ENCODE results near the gene EDC3. TPM values are rescaled to one million over a fixed set of nuclear protein-coding genes. Genes with fewer than 3 reads are reported as not detected.

EDC3 gene
- total RNA-seq, 1 experiment from 2014 or later: 45.1 TPM

DNA sequence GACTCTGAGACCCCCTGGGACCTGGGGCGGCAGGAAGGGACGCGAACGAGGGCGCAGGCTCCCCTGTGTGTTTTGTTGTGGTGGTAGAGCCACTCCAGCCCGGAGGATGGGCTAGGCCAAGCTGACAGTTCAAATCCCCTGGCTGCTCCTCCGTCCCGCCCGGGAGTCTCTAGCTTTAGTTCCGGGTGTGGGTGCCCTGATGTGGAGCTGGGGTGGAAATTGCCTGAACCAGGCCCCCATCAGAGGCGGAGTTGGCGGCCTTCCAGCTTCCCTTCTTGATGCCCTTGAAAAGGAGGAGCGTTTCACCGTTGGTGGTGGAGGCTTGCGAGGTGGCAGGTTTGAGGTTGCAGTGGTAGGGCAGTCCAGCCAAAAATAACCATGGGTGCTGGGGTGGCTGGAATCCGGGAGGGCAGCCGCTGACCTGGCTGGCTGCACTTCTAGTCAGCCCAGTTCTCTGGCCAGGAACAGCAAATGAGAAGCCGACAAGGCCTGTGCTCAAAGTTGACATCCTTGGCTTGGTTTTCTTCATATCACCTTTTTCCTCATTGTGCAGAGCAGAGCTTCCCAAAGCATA is 79.4 kb downstream of the EDC3 start:
- peak overlapping the region; percentile 92 for H3K4me2 ChIP-seq (ENCODE audit: low read length)
- peaks cover 0 to 21% of the 10 kb centered on the region in 2 experiments; a peak in 2 of 4 replicates for H3K36me3 ChIP-seq (ENCODE audit: control insufficient read depth in 1 of 2, insufficient read depth in 2 of 2, low read length in 2 of 2)
- RAD21 ChIA-PET (ENCODE audit: low non-redundant PET in 1 of 2, low total read pairs in 2 of 2, uncharacterized antibody in 2 of 2, unreplicated experiment in 2 of 2): no interaction called here
- BruUV-seq (replicated peaks): no TSS peak
- H3K9me2 ChIP-seq (ENCODE audit: insufficient read depth): no peaks in the 10 kb centered on the region
- peaks cover 4% of the 10 kb centered on the region; the same call in 1 of the 2 replicates for H4K20me1 ChIP-seq (ENCODE audit: insufficient read depth)
- POLR2A ChIA-PET: no interaction called here
- peak overlapping the region; percentile 99 for H3K9ac ChIP-seq (ENCODE audit: low read length)
- no peaks in the 10 kb centered on the region for H3K27me3 ChIP-seq (ENCODE audit: insufficient read depth, low read length)
- H3K79me2 ChIP-seq (ENCODE audit: insufficient read depth, low read length): peaks cover 58% of the 10 kb centered on the region
- DNase-seq (ENCODE audit: low read depth, low spot score) (no peak), ATAC-seq (no peak)
- peak overlapping the region; percentile 90 for H3K27ac ChIP-seq (ENCODE audit: low read depth, low read length)
- H3K4me1 ChIP-seq (ENCODE audit: control insufficient read depth in 1 of 2, insufficient read depth in 2 of 2, low read length in 2 of 2): peaks cover 9 to 36% of the 10 kb centered on the region in 2 experiments; a peak in 3 of 4 replicates
- intact Hi-C loops (cut with micrococcal nuclease): no loop called here
- no peaks in the 10 kb centered on the region for H3K9me3 ChIP-seq (ENCODE audit: control insufficient read depth in 1 of 2, insufficient read depth in 1 of 2, low read depth in 1 of 2, low read length in 2 of 2)
- CTCF ChIA-PET: interaction anchor here (0.6 to 1.3 kb wide), 4 partner anchors 20 to 277 kb away, joined by 3 to 4 read pairs (median 3); no protein-coding TSS in a partner anchor
- TF ChIP-seq, protein P1, sequence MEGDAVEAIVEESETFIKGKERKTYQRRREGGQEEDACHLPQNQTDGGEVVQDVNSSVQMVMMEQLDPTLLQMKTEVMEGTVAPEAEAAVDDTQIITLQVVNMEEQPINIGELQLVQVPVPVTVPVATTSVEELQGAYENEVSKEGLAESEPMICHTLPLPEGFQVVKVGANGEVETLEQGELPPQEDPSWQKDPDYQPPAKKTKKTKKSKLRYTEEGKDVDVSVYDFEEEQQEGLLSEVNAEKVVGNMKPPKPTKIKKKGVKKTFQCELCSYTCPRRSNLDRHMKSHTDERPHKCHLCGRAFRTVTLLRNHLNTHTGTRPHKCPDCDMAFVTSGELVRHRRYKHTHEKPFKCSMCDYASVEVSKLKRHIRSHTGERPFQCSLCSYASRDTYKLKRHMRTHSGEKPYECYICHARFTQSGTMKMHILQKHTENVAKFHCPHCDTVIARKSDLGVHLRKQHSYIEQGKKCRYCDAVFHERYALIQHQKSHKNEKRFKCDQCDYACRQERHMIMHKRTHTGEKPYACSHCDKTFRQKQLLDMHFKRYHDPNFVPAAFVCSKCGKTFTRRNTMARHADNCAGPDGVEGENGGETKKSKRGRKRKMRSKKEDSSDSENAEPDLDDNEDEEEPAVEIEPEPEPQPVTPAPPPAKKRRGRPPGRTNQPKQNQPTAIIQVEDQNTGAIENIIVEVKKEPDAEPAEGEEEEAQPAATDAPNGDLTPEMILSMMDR (IDR thresholded peaks at IDR 0.05 in 2 of 3, conservative IDR thresholded peaks at IDR 0.05 in 1 of 3; ENCODE audit: borderline replicate concordance in 1 of 3, insufficient read depth in 1 of 3, low read depth in 2 of 3, low read length in 2 of 3): no peak
- TF ChIP-seq JUND (IDR thresholded peaks at IDR 0.05): no peak
- TF ChIP-seq YY1 (IDR thresholded peaks at IDR 0.05; ENCODE audit: extremely low read depth, insufficient replicate concordance, low read depth, low read length): no peak
- peak overlapping the region; percentile 99 for H3K4me3 ChIP-seq (replicated peaks in 1 of 2; ENCODE audit: low read depth in 1 of 2, low read length in 2 of 2)
- no peak overlapping the region for H2AFZ ChIP-seq (ENCODE audit: low read depth, low read length, poor library complexity, severe bottlenecking)
